GM19467 (cell line): ENCODE data around the gene RGSL1.

Experiments
- ATAC-seq: cut with Tn5 transposase; IDR thresholded peaks from one replicate; pipeline ENCODE4 v1.9.1; 2021; ENCODE audit warnings: mild to moderate bottlenecking, moderate library complexity; ENCODE audit not compliant: unreplicated experiment

RGSL1 gene

GRCh38 chr1:182587666-182588499, 137.9 kb downstream of the RGSL1 start:
- peak; percentile 13 for ATAC-seq

- ATAC-seq: peak; percentile 77
Measured at GRCh38 chr1:182588500-182589396, 138.8 kb downstream of the RGSL1 start, which contains the start of gene RNASEL. RNASEL (minus strand) TSS chr1:182589256; CDS start chr1:182586806, 2,450 bp downstream.

DNA sequence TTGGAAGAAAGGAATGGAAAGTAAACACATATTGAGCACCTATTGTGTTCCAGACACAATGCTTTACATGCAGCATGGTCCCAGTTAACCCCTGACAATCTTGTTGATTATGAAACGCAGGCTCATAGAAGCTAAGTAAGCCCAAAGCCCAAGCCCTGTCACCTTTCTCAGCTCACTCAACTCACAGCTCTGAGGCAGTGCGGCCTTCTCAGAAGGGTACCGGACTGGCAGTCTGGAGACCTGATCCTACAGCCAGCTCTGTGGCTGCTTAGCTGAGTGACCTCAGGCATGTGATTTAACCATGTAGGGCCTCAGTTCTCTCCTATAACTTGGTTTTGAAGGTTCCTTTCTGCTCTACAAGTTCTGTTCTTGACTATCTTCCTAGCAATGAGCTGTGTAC, 139.6 kb downstream of the RGSL1 start:
- ATAC-seq: no peak

DNA sequence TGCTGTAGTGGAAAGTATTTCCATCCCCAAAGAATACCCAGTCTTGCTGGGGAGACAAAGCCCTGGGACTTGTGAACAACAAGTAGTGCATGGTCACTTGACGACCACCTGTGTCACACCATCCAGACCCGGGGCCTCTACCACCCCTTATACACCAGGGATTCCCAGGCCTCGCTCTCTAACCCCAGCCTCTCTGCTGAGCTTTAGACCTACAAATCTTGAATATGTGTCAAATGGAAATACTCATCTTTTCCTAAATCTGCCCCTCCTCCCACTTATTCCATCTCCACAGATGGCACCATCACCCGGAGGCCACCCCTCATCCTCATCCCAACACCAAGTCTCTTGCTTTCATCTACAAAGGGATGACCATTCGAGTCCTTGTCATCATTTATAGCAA, 140.0 kb downstream of the RGSL1 start:
- ATAC-seq: no peak

- ATAC-seq: no peak
Measured at GRCh38 chr1:182595641-182596240, 145.8 kb downstream of the RGSL1 start.

- ATAC-seq: no peak
Measured at GRCh38 chr1:182596934-182597333, 147.0 kb downstream of the RGSL1 start.

- no peak for ATAC-seq
Measured at GRCh38 chr1:182598296-182598695, 148.3 kb downstream of the RGSL1 start.

GRCh38 chr1:182599339-182599738, 149.4 kb downstream of the RGSL1 start:
- no peak for ATAC-seq

DNA sequence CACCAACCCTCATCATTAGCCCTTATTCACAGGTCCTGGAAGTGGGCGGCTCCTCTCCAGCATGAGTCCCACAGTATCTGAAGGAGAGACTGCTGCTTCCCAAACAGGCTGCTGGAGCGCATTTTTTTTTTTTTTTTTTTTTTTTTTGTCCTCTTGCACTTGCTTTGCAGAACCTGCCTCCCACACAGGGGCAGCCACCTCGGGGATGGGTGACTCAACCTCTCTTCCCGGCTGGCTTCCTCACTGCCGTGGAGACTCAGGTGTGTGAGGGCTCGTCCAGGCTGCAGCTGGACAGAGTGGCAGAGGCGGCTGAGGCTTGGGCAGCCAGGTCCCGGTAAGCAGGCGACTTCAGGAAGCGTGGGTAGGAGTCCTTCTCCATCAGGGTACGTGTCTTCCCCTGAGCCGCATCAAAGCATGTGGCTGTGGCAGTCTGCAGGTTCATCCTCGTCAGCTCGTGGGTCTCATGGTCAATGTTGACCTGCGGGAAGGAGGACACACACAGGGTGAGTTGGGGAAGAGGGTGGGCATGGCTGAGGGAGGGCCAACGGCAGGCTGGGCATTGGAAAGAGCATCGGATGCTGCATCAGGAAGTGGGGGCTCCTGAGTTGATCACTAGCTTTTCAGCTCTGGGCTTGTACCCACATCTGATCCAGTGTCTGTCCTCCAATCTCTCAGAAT, 150.2 kb downstream of the RGSL1 start:
- ATAC-seq: no peak

DNA sequence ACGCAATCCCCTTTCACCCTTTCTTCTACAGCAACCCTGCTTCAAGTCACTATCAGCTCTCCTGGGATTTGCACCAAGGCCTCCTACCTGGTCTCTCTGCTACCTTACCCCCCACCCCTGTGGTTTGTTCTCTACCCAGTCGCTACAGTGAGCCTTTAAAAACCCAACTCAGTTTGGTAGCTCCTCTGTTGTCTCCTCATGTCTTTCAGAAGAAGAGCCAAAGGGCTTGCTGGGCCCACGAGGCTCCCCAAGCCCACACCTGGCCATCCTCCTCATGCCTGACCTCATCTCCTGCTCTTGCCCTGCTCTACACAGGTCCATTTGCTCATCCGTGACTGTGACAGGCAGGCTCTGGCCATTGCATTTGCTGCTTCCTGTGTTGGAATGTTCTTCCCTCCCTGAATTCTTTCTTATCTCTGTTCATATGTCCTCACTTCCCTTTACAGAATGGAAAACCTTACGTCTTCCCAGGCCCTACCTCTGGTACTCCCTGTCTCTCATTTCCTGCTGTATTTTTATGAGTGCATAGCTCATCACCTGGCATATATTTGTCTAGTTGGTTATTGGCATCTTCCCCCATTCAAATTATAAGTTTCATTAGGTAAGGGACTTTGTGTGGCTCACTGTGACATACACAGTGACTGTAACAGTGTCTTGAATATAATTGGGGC, 150.9 kb downstream of the RGSL1 start:
- no peak for ATAC-seq

DNA sequence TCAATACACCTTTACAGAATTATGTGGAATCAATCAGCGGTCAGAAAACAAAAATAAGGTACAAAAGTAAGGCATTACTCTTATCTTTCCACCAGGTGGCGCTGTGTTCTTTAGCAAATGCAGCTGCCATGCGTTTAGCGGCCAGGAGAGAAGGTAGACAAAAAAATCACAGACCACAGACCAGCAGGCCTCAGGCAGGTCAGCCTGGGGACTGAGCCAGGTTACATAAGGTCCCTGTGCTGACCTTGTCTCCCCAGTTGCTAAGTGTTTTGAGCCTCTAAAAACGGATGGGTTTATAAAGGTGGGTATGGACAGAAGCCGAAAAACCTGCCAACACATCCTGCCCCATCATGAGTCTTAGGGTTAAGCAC, 151.5 kb downstream of the RGSL1 start:
- no peak for ATAC-seq

DNA sequence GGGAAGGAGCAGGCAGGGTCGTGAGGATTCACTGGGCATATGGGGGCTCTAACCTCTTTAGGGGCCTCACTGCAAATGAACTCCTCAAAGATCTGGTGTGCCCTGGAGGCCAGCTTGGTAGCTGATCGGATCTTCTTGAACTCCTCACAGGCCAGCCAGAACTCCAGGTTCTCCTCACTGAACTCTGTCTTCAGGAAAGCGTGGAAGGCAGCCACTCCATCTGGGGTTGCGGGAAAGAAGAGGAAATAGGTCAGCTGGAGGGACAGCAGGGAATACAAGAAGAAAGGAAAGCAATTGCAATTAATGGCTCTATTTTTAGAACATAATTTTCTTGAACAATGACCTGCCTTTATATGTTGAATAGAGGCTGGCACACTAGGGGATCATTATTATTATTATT, 152.0 kb downstream of the RGSL1 start:
- no peak for ATAC-seq

DNA sequence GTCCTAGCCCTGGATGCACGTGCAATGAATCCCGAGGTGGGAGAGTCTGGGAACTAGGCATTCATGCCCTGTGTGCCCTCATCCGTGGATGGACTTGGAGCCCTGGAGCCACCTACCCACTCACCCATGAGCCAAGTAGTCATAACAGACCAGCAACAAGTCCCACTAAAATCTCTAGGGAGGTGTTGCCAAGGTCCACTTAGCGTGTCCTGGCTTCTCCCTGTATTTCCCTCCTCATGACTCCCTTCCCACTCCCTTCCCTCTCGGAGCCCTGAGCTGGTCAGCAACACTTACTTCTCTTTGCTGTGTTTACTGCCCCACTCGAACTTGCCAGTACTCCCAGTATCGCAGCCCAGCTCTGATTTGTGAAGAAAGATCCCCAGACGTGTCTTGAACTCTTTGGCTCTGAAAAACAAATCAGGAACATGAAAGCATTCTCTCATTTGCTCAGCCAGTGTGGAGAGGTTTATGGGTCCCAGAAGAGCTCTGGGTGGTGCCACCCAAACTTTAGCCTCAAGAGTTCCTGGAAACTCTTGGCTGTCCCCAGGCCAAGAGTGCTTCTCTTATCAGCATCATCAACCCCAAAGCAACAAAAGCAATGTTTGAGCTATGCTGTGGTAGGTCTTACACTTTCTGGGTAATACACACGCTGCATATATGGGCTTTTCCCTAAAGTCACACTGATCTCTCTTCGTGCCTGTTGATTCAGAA, 153.1 kb downstream of the RGSL1 start:
- ATAC-seq: no peak

DNA sequence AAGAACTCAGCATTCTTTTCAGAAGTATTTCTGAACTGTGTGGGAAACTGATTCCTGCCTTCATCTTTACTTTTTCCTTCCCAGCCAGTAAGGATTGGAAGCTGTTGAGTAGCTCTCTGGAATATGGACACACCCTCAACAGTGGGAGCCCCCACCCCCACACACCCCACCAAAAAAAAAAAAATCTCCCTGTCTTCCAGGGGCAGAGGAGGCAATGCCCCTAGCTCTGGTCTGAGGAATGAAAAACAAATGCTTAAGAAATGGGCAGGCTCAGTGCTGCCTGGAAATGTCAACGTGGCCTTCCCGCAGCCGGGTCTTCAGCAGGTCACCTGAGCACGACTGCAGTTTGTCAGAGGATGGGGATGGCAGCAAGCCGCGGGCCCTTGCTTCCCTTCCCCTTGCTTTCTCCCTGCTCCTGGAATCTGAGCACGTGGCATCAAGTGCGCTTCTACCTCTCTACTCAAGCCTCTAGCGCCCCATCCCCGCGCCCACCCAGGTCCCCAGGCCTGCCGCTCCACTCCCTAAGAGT, 153.8 kb downstream of the RGSL1 start:
- no peak for ATAC-seq

- peak; percentile 83 for ATAC-seq
Measured at GRCh38 chr1:182604175-182605164, 154.5 kb downstream of the RGSL1 start, which contains the start of gene RGS16. RGS16 (minus strand) TSS chr1:182604389; CDS start chr1:182604259, 130 bp downstream.

DNA sequence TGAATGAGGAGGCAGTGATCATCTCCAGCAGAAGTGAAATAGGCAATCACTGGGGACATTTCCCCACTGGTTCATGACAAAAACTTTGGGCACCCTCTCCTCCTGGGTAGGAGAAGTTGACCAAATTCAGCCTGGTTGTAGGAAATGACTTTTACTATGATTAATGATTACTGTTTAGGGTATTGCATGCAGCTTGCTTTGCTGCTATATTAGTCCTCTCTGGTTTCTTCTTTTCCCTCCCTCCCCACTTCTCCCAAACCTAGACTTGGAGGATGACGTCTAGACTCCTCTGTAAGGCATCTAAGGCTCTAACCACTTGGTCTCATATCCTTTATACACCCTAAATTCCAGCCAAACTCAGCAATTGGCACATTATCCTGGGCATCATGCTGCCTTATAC, 157.6 kb downstream of the RGSL1 start:
- ATAC-seq: no peak

- ATAC-seq: no peak
Measured at GRCh38 chr1:182608236-182608635, 158.3 kb downstream of the RGSL1 start.
